Neuronal stem cell (in vitro differentiated cells): ENCODE measurements around the gene LRRTM4.
"Not testable (repeated sequence)": the region's sequence is repeated elsewhere in the genome, so short reads cannot be mapped to it uniquely, and the experiment has no call there.

Experiments
- DNase-seq: peaks from one replicate; pipeline ENCODE4 v3.0.0-alpha.2; 2013; ENCODE audit warnings: low spot score
- H2AFZ ChIP-seq: one replicate; pipeline ENCODE4 v1.6.1; 2013; ENCODE audit warnings: mild to moderate bottlenecking, low read length, inconsistent platforms
- H2AK5ac ChIP-seq: 2 replicates; pipeline ENCODE4 v1.6.1; 2013; ENCODE audit warnings: low read depth, mild to moderate bottlenecking, inconsistent platforms, low read length, moderate library complexity, mixed read lengths
- H2BK120ac ChIP-seq: 2 replicates; pipeline ENCODE4 v1.6.1; 2013; ENCODE audit warnings: low read depth, mild to moderate bottlenecking, inconsistent platforms, low read length, moderate library complexity, mixed read lengths
- H2BK12ac ChIP-seq: one replicate; pipeline ENCODE4 v1.6.1; 2013; ENCODE audit warnings: low read length, inconsistent platforms
- H2BK15ac ChIP-seq: 2 replicates; pipeline ENCODE4 v1.6.1; 2013; ENCODE audit warnings: mild to moderate bottlenecking, low read length, inconsistent platforms, mixed read lengths
- H2BK5ac ChIP-seq: one replicate; pipeline ENCODE4 v1.6.1; 2013; ENCODE audit warnings: inconsistent platforms, mild to moderate bottlenecking, low read length, moderate library complexity
- H3K14ac ChIP-seq: one replicate; pipeline ENCODE4 v1.6.1; 2013; ENCODE audit warnings: low read length, inconsistent platforms
- H3K18ac ChIP-seq: 2 replicates; pipeline ENCODE4 v1.6.1; 2013; ENCODE audit warnings: low read length, inconsistent platforms
- H3K23ac ChIP-seq: 2 replicates; pipeline ENCODE4 v1.6.1; 2013; ENCODE audit warnings: low read depth, mild to moderate bottlenecking, mixed read lengths, low read length, inconsistent platforms; ENCODE audit not compliant: poor library complexity
- H3K27ac ChIP-seq: replicated peaks from 3 replicates; pipeline ENCODE4 v1.5.1; 2013; ENCODE audit warnings: low read length, inconsistent platforms
- H3K27me3 ChIP-seq, 3 experiments: 2 replicates each; pipeline ENCODE4 v1.6.1; 2013; ENCODE audit warnings: low read length in 3 of 3, mild to moderate bottlenecking in 2 of 3, inconsistent platforms in 1 of 3, low read depth in 1 of 3, mixed read lengths in 1 of 3, moderate library complexity in 1 of 3; ENCODE audit not compliant: control insufficient read depth in 3 of 3, insufficient read depth in 3 of 3
- H3K36me3 ChIP-seq, 2 donors: replicated peaks in 1 of 2; 2 replicates each; pipeline ENCODE4 v1.6.1; 2013; ENCODE audit warnings: low read length in 2 of 2; ENCODE audit not compliant: control insufficient read depth in 2 of 2, insufficient read depth in 2 of 2
- H3K4ac ChIP-seq: 2 replicates; pipeline ENCODE4 v1.6.1; 2013; ENCODE audit warnings: inconsistent platforms, mild to moderate bottlenecking, low read length, moderate library complexity
- H3K4me1 ChIP-seq, 2 donors: 1 replicate in 1 of 2; 2 replicates in 1 of 2; pipeline ENCODE4 v1.6.1; 2013; ENCODE audit warnings: low read length in 2 of 2, low read depth in 1 of 2; ENCODE audit not compliant: control insufficient read depth in 2 of 2, insufficient read depth in 1 of 2
- H3K4me2 ChIP-seq: one replicate; pipeline ENCODE4 v1.6.1; 2013; ENCODE audit warnings: mild to moderate bottlenecking, low read length, inconsistent platforms; ENCODE audit not compliant: insufficient read depth, poor library complexity, severe bottlenecking
- H3K4me3 ChIP-seq, 2 donors: 2 replicates each; pipeline ENCODE4 v1.5.1; 2013; ENCODE audit warnings: low read length in 2 of 2, mild to moderate bottlenecking in 2 of 2, inconsistent platforms in 1 of 2, moderate library complexity in 1 of 2
- H3K79me1 ChIP-seq: one replicate; pipeline ENCODE4 v1.6.1; 2013; ENCODE audit warnings: low read depth, mild to moderate bottlenecking, inconsistent platforms, low read length, moderate library complexity
- H3K9ac ChIP-seq: one replicate; pipeline ENCODE4 v1.6.1; 2013; ENCODE audit warnings: mild to moderate bottlenecking, low read depth, low read length, inconsistent platforms; ENCODE audit not compliant: poor library complexity
- H3K9me3 ChIP-seq, 2 donors: replicated peaks in 1 of 2; 2 replicates each; pipeline versions ENCODE3 to v1.6.1; 2013; ENCODE audit warnings: low read length in 2 of 2, mild to moderate bottlenecking in 2 of 2, inconsistent platforms in 1 of 2, low read depth in 1 of 2, mixed read lengths in 1 of 2, moderate library complexity in 1 of 2; ENCODE audit not compliant: control insufficient read depth in 2 of 2, insufficient read depth in 1 of 2
- H4K8ac ChIP-seq: one replicate; pipeline ENCODE4 v1.6.1; 2013; ENCODE audit warnings: low read depth, mild to moderate bottlenecking, inconsistent platforms, low read length, moderate library complexity
- H4K91ac ChIP-seq: one replicate; pipeline ENCODE4 v1.6.1; 2013; ENCODE audit warnings: low read length, low read depth, mild to moderate bottlenecking, inconsistent platforms; ENCODE audit not compliant: poor library complexity
- WGBS, 2 donors: extraction: QIAGEN DNeasy Blood & Tissue Kit; methylation state at CpG; one replicate each; pipeline ENCODE4 v1.1.7; 2013; ENCODE audit warnings: missing lambda C conversion rate in 2 of 2, mixed read lengths in 1 of 2; ENCODE audit not compliant: insufficient read length in 2 of 2, insufficient replicate concordance in 1 of 2; ENCODE audit errors: extremely low coverage in 2 of 2; 5-methylcytosine and 5-hydroxymethylcytosine counted together

LRRTM4 gene

DNA sequence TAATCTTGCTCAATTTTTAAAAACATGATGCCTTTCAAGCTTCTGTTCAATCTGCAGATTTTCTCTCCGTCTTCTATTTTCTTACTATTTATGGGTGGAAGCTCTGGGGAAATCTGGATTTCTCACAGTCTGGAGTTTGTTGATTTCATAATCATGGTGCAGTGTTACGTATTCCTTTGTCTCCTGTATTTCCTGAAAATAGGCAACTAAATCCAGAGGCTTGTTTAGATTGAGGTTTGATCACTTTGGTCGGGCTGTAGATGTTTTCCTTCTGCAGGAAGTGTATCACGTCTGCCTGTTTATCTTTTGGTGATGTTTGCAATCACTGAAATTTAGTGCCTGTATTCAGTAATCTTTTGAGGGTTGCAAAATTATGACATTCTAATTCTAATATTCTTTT, 487.7 kb downstream of the LRRTM4 start:
- H3K27me3 ChIP-seq, result no peaks in the 10 kb centered on the region
- H2BK12ac ChIP-seq, result no peak overlapping the region
- no peak overlapping the region for H3K4me3 ChIP-seq
- no peak overlapping the region for H4K91ac ChIP-seq
- H3K36me3 ChIP-seq, result no peaks in the 10 kb centered on the region
- H3K9me3 ChIP-seq, result no peaks in the 10 kb centered on the region
- no peak overlapping the region for H2BK15ac ChIP-seq
- H2AK5ac ChIP-seq, result no peak overlapping the region
- peak overlapping the region; percentile 14 for H2AFZ ChIP-seq
- no peak overlapping the region for H3K4ac ChIP-seq
- H3K27ac ChIP-seq, result no peak overlapping the region
- peaks cover 0 to 1% of the 10 kb centered on the region in 2 donors for H3K4me1 ChIP-seq
- H3K18ac ChIP-seq, result no peak overlapping the region
- H4K8ac ChIP-seq, result no peak overlapping the region
- no peak overlapping the region for H3K9ac ChIP-seq
- no CpG with 5 or more reads among the region's 4 CpGs for WGBS, 2 donors
- H3K4me2 ChIP-seq, result no peak overlapping the region
- no peak overlapping the region for H3K23ac ChIP-seq
- H3K14ac ChIP-seq, result no peak overlapping the region
- H3K79me1 ChIP-seq, result no peaks in the 10 kb centered on the region
- DNase-seq, result no peak
- no peak overlapping the region for H2BK120ac ChIP-seq
- H2BK5ac ChIP-seq, result no peak overlapping the region

DNA sequence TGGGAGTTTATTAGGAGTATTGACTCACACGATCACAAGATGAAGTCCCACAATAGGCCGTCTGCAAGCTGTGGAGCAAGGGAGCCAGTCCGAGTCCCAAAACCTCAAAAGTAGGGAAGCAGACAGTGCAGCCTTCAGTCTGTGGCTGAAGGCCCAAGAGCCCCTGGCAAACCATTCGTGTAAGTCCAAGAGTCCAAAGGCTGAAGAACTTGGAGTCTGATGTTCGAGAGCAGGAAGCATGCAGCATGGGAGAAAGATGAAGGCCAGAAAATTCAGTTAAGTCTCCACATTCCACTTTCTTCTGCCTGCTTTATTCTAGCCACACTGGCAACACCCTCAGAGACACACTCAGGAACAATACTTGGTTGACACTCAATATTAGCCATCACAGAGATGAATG, 492.9 kb downstream of the LRRTM4 start:
- no CpG with 5 or more reads among the region's 5 CpGs for WGBS, 2 donors
- H2AFZ ChIP-seq, H3K36me3 ChIP-seq, H3K14ac ChIP-seq, H3K27ac ChIP-seq, DNase-seq, H2BK120ac ChIP-seq, H3K23ac ChIP-seq, H4K91ac ChIP-seq, H3K9me3 ChIP-seq, H2AK5ac ChIP-seq, H3K4me1 ChIP-seq, H3K79me1 ChIP-seq, H3K18ac ChIP-seq, H3K4ac ChIP-seq, H3K9ac ChIP-seq, H4K8ac ChIP-seq, H2BK15ac ChIP-seq, H2BK12ac ChIP-seq, H3K4me2 ChIP-seq, H3K27me3 ChIP-seq, H3K4me3 ChIP-seq, H2BK5ac ChIP-seq: not testable (repeated sequence)

GRCh38 chr2:77028032-77028600, 494.1 kb downstream of the LRRTM4 start:
- Histone ChIP-seq H4K8ac (no peak overlapping the region), H2BK120ac (no peak overlapping the region), H3K9me3 (no peaks in the 10 kb centered on the region), H3K18ac (no peak overlapping the region), H3K14ac (no peak overlapping the region), H2AK5ac (no peak overlapping the region), H2BK15ac (no peak overlapping the region), H3K4me2 (no peak overlapping the region), H3K27ac (no peak overlapping the region), H3K4ac (no peak overlapping the region), H3K4me1 (no peaks in the 10 kb centered on the region), H4K91ac (no peak overlapping the region), H3K27me3 (no peaks in the 10 kb centered on the region), H2BK5ac (no peak overlapping the region), H3K79me1 (no peaks in the 10 kb centered on the region), H2AFZ (no peak overlapping the region), H3K36me3 (no peaks in the 10 kb centered on the region), H3K23ac (no peak overlapping the region), H3K4me3 (no peak overlapping the region), H2BK12ac (no peak overlapping the region), H3K9ac (no peak overlapping the region)
- DNase-seq, result no peak
- no CpG with 5 or more reads among the region's 3 CpGs for WGBS, 2 donors

DNA sequence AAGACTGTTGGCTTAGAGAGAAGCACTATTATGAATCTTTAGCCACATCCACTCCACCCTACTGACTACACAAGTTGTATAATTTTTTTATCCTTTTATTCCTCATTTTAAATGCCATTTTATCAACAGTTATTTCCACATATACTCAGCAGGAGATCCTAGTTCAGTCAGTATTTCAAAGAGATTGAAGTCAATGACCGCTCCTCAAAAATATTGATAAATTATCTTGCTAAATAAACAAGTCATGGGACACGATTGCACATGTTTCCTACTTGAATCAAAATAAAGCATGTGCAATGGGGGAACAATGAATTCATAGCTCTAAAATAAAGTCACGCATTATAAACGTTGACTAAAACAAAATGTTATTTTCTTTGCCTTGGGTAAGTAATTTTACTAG, 496.5 kb downstream of the LRRTM4 start:
- Histone ChIP-seq H3K79me1 (no peaks in the 10 kb centered on the region), H3K27ac (no peak overlapping the region), H3K9ac (no peak overlapping the region), H3K36me3 (no peaks in the 10 kb centered on the region), H3K4me3 (no peak overlapping the region), H2BK5ac (no peak overlapping the region), H2AFZ (no peak overlapping the region), H2BK120ac (no peak overlapping the region), H3K14ac (no peak overlapping the region), H4K91ac (no peak overlapping the region), H3K27me3 (no peaks in the 10 kb centered on the region), H3K4me2 (no peak overlapping the region), H3K4me1 (no peaks in the 10 kb centered on the region), H2AK5ac (no peak overlapping the region), H2BK12ac (no peak overlapping the region), H3K18ac (no peak overlapping the region), H3K9me3 (peaks cover 0 to 6% of the 10 kb centered on the region in 2 donors), H4K8ac (no peak overlapping the region), H3K23ac (no peak overlapping the region), H3K4ac (no peak overlapping the region), H2BK15ac (no peak overlapping the region)
- WGBS, 2 donors, result no CpG with 5 or more reads among the region's 4 CpGs
- DNase-seq, result no peak
